ENCODE measurements around the gene KRT82. TPM values are rescaled to one million over a fixed set of nuclear protein-coding genes. Genes with fewer than 3 reads are reported as not detected.

KRT82 gene
- total RNA-seq, 4 donors from 2014 or later, result 0.46 to 10.3 TPM; not detected in 2

DNA sequence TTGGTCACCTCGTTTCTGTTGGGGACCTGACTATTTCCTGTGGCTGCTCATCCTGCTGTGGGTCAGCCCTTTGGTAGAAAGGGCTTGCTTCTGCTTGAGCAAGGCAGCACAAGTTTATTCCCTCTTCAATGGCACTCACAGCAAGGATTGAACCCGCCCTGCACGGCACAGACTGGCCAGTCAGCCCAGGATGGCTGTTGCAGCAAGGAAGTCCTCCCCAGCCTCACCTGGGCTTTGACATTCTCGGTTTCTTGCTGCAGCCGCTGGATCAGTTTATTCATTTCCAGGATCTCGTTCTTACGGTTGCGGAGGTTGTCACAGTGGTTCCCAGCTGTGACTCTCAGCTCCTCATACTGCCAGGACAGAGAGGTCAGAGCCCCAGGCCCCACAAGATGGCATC is 9.5 kb downstream of the KRT82 start:
- no peak overlapping the region for H3K4me3 ChIP-seq (ENCODE audit: low read depth, poor library complexity, severe bottlenecking)
- TF ChIP-seq CTCF (IDR thresholded peaks at IDR 0.05), result no peak
- TF ChIP-seq POLR2A (IDR thresholded peaks at IDR 0.05), result no peak
- WGBS, 2 donors, result 74 to 85% methylated on average over 8 of the region's 8 CpGs
- intact Hi-C loops (cut with DNase I; ENCODE audit: low total_unique reads), result no loop called here
- no peak for DNase-seq (ENCODE audit: low spot score in 2 of 2)

GRCh38 chr12:52395761-52396434 is 10.2 kb downstream of the KRT82 start:
- DNase-seq (ENCODE audit: low spot score in 2 of 2), result no peak
- 50 to 54% methylated on average over 20 of the region's 20 CpGs for WGBS, 2 donors
- no peak for TF ChIP-seq CTCF (IDR thresholded peaks at IDR 0.05)
- no peak for TF ChIP-seq POLR2A (IDR thresholded peaks at IDR 0.05)
- no peak overlapping the region for H3K4me3 ChIP-seq (ENCODE audit: low read depth, poor library complexity, severe bottlenecking)
- intact Hi-C loops (cut with DNase I; ENCODE audit: low total_unique reads), result no loop called here

DNA sequence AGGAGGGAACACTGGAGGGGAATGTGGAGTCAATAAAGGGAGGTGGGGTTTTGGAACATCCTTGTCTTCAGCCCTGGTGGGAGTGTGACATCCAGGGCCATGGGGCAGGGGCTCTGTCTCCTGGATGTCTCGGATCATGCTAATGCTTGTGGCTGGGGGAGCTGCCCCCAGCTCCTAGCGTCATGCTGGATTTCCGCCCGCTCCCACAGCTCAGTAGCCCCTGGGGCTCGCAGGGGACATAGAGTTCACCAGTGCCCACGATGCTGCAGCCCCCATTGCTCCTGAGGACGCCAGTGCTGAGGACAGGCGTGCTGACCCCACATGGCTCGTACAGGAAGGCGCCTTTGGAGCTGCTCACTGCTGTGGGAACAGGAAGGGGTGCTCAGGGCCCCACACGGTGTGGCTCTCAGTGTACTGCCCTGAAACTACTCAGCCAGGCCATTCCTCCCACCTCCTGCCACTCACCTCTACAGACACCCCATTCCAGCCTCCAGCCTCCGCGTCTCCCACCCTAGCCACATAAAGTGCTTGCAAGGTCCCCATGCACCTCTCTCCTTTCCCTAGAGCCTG is 11.2 kb downstream of the KRT82 start:
- intact Hi-C loops (cut with DNase I; ENCODE audit: low total_unique reads), result no loop called here
- no peak overlapping the region for H3K4me3 ChIP-seq (ENCODE audit: low read depth, poor library complexity, severe bottlenecking)
- WGBS, 2 donors, result 83 to 89% methylated on average over 12 to 13 of the region's 13 CpGs
- DNase-seq (ENCODE audit: low spot score in 2 of 2), result no peak
- TF ChIP-seq POLR2A (IDR thresholded peaks at IDR 0.05), result no peak
- TF ChIP-seq CTCF (IDR thresholded peaks at IDR 0.05), result no peak

DNA sequence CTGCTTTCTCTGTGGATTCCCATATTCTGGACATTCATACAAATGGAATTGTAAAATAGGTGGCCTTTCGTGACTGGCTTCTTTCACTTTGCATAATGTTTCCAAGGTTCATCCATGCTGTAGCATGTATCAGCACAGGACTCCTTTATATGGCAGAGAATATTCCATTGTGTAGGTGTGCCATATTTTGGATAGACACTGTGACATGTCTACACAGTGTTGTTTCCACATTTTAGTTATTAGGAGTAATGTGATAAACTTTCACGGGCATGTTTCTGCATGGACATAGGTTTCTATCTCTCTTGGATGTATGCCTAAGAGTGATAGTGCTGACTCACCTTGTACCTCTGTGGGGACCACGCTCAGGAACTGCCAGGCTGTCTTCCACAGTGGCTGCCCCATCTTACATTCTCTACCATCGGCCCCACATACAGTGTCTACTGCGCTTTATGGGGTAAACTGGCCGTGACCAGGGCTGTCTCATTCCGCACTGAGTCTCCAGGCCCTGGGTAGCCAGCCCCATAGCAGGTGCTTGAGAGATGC is 13.6 kb downstream of the KRT82 start:
- intact Hi-C loops (cut with DNase I; ENCODE audit: low total_unique reads), result no loop called here
- TF ChIP-seq POLR2A (IDR thresholded peaks at IDR 0.05), result no peak
- TF ChIP-seq CTCF (IDR thresholded peaks at IDR 0.05), result no peak
- 76 to 78% methylated on average over 7 of the region's 7 CpGs for WGBS, 2 donors

DNA sequence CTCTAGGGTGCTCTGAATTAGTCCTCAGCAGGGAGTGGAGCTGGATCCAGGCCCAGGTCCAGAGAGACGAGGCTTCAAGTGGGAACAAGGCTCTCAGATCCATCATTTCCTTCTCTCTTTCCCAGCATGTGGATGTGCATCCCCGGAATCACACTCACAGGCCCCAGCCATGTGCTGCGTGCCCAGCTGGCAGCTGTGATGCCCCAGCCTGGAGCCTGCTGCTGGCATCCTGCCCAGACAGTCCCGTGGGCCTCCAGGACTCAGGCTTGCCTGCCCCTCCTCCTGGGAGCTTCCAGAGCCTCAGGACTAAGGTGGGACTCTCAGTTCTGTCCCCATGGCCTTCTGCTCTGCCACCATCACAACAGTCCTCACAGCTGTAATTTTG is 14.5 kb downstream of the KRT82 start:
- WGBS, 2 donors, result 33 to 37% methylated on average over 4 of the region's 4 CpGs
- no peak overlapping the region for H3K4me3 ChIP-seq (ENCODE audit: low read depth, poor library complexity, severe bottlenecking)
- intact Hi-C loops (cut with DNase I; ENCODE audit: low total_unique reads), result no loop called here
- DNase-seq (ENCODE audit: low spot score in 2 of 2), result no peak
- TF ChIP-seq POLR2A (IDR thresholded peaks at IDR 0.05) (no peak), CTCF (IDR thresholded peaks at IDR 0.05) (no peak)

More for the DNA sequence above, 13.6 kb downstream of the KRT82 start:
- H3K4me3 ChIP-seq (ENCODE audit: low read depth, poor library complexity, severe bottlenecking), result no peak overlapping the region
- no peak for DNase-seq (ENCODE audit: low spot score in 2 of 2)

All from lower leg skin (tissue), 4 donors.